GM19395 (cell line): Measurements from ENCODE around the gene ABCG2.
"Not testable (repeated sequence)": the region's sequence is repeated elsewhere in the genome, so short reads cannot be mapped to it uniquely, and the experiment has no call there.

ENCODE experiments used
- ATAC-seq: cut with Tn5 transposase; IDR thresholded peaks from one replicate; pipeline ENCODE4 v1.9.1; 2021; ENCODE audit warnings: mild to moderate bottlenecking, moderate library complexity; ENCODE audit not compliant: unreplicated experiment

ABCG2 gene

GRCh38 chr4:88119943-88120342 lies 38.5 kb downstream of the ABCG2 start:
- ATAC-seq = no peak

DNA sequence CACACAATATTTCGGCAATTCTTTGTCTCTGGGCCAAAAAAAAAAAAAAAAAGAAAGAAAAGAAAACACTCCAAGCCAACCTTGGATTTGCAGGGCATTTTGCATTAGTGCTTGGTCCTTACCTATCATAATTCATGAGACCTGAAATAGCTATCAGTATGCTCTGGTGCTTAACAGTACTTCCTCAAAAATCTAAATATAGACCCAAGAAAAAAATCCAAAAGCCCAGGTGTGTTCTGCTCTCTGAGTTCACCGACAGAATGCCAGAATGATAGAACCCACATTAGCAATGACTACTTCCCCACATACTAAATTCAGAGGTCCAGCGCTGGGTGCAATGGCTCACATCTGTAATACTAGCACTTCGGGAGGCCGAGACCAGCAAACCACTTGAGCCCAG lies 42.9 kb downstream of the ABCG2 start:
- no peak for ATAC-seq

- no peak for ATAC-seq
Measured at GRCh38 chr4:88112856-88113255, 45.6 kb downstream of the ABCG2 start.

DNA sequence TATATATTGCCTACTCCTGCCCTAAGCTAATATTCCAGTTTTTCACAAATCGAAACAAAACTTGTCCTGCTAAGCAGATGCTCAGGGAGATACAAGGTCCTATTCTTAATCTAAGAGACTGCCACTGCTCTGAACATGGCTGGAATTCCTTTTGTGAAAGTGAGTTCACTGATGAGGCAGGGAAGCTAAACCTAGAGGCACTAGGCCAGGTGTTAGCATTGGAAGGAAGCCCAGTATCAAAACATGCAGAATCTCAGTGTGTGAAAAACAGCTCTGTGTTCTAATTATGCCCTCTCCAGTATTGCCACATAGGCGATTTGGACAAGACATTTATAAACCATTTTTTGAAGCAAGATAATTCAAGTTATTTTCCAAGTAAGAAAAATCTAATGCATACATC lies 47.6 kb downstream of the ABCG2 start:
- ATAC-seq = no peak

- ATAC-seq = no peak
Measured at GRCh38 chr4:88109123-88109881, 49.1 kb downstream of the ABCG2 start.

GRCh38 chr4:88108747-88109122 lies 49.7 kb downstream of the ABCG2 start:
- no peak for ATAC-seq

DNA sequence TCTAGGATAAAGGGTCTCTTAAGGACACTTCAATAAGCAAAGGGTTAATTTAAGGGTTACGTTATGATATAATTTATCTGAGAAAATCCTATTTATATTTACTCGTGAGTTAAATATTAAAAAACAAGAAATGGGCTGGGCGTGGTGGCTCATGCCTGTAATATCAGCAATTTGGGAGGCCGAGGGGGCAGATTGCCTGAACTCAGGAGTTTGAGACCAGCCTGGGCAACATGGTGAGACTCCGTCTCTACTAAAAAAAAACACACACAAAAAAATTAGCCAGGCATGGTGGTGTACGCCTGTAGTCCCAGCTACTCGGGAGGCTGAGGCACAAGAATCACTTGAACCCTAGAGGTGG lies 50.4 kb downstream of the ABCG2 start:
- not testable (repeated sequence) for ATAC-seq

- no peak for ATAC-seq
Measured at GRCh38 chr4:88107406-88108107, 50.9 kb downstream of the ABCG2 start.

GRCh38 chr4:88106205-88106604 lies 52.2 kb downstream of the ABCG2 start:
- ATAC-seq = no peak

- ATAC-seq = no peak
Measured at GRCh38 chr4:88104902-88105610, 53.4 kb downstream of the ABCG2 start.

DNA sequence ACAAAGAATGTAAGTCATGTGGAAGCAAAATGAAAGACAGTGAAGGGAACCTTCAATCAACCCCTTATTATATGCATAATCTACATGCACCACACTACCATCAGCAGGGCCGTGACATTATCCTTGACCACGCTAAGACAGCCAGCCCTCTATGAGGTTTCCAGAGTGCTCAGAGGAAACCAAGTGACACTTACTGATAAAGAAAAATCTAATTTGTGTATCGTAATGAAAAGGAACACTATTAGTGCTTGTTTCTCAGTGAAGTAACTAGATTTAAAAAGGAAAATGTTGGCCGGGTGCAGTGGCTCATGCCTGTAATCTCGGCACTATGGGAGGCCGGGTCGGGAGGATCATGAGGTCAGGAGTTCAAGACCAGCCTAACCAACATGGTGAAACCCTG lies 56.4 kb downstream of the ABCG2 start:
- no peak for ATAC-seq

DNA sequence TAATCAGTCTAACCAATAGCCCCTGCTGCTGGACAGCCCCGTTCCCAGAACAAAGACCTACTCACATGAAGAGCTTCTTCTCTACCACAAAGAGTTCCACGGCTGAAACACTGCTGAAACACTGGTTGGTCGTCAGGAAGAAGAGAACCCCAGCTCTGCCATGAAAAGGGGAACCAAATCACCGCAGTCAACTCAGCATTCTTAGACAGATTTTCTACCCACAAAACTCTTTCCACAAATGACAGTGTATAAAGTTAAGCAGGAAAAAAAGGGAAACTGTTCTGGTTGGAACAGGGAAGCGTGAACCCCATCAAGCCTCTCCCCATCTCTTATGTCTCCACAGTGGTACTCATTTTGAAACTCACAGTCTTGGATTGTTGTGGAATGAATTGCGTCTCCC lies 57.3 kb downstream of the ABCG2 start:
- ATAC-seq = no peak

- ATAC-seq = no peak
Measured at GRCh38 chr4:88098993-88099752, 59.3 kb downstream of the ABCG2 start.

DNA sequence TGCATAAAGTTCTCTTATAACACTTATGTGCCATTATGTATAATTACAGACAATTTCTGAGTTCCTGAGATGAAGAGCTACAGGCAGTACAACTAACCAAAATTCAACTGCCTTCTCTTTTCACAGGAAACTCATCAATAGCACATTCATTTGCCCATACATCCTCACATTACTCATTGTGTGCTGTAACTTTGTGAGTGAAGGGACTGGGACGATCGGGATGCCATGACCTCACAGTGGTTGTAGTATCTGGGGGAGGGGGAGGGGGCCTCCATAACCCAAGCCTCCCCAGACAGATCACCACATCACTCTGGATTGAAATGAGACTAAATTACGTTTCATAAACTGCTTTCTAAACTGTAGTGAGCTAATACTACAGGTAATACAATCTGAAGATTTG lies 60.7 kb downstream of the ABCG2 start:
- no peak for ATAC-seq

- ATAC-seq = no peak
Measured at GRCh38 chr4:88097301-88097700, 61.1 kb downstream of the ABCG2 start.

DNA sequence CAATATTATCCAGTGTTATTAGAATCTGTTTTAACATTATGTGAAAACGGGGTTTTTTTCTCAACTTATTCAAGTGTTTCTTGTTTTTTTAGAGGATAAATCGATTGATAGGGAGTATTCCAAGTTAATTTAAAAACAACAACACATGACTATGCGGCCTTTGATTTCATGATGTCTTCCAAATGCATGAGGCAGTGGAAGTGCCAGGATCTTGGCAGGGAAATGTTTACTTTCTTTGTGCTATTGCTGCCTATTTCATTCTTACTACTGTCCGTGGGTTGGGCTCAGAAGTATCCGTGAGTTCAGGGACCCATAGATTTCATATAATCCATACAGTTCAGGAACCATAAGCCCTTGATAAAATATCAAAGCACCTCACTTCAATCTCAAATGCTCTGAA lies 64.6 kb downstream of the ABCG2 start:
- no peak for ATAC-seq

GRCh38 chr4:88091378-88091777 lies 67.1 kb downstream of the ABCG2 start:
- ATAC-seq = no peak

DNA sequence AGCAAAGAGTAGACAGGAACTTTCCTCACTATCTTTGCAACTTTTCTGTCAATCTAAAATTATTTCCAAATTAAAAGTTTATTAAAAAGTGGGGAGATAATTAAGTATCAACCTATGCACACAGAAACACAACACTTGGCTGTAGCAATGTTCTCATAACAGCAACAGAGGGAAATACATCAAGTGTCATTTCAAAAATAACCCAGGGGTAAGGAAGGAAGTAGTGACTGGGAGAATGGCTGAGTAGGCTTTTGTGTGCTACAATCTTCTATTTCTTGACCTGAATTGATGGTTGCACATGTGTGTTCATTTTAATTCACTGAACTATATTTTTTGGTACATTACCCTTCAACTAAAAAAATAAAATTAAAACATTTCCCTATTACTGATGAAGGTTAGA lies 67.5 kb downstream of the ABCG2 start:
- no peak for ATAC-seq

- ATAC-seq = no peak
Measured at GRCh38 chr4:88087004-88087403, 71.4 kb downstream of the ABCG2 start.

GRCh38 chr4:88080626-88081025 lies 77.8 kb downstream of the ABCG2 start:
- no peak for ATAC-seq

DNA sequence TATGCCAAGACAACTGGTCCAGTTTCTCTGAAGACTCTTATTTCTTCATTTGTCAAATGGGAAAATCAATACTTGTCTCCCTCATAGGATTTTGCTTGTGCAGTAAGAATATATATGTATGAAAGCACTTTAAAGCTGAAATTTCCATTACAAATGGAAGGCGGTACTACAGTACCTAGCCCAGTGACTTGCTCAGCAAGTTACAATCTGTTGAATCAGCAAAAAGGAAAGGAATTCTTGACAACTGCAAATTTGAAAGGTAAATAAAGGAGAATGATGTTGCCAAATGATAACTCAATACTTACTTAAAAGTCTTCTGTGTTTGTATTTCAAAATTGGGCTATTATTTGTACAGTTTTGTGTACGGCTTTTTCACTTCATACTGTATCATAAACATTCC lies 79.9 kb downstream of the ABCG2 start:
- no peak for ATAC-seq
